ENCODE results near the gene GPR78.

The GPR78 gene

DNA sequence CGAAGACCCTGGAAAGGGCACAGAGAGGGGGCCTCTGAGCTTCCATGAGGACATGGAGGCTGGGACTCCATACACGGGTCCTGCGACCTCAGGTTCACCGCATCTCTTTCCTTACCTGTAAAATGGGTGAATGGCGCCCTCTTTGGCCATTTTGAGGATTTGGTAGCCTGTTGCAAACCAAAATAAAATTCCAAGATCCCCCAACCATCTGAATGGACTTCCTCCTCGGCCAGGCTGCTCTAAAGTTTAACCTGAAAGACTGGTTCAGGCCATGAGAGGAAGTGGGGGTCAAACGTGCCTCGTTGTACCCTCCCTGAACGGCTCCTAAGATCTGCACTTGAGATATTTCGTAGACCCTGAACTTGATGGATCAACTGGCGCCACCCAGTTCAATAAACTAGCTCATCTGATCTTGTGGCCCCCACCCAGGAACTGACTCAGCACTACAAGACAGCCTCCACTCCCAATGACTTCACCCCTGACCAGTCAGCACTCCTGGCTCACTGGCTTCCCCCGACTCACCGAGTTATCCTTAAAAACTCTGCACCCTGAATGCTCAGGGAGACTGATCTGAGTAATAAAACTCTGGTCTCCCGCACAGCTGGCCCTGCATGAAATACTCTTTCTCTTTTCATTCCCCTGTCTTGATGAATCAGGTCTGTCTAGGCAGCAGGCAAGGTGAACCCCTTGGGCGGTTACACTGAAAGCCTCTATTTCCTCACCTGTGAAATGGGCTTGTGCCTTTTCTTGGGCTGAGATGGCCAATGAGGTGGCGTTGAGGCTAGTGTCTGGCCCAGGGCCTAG lies 32.9 kb upstream of the GPR78 start:
- DNase-seq: no peak

DNA sequence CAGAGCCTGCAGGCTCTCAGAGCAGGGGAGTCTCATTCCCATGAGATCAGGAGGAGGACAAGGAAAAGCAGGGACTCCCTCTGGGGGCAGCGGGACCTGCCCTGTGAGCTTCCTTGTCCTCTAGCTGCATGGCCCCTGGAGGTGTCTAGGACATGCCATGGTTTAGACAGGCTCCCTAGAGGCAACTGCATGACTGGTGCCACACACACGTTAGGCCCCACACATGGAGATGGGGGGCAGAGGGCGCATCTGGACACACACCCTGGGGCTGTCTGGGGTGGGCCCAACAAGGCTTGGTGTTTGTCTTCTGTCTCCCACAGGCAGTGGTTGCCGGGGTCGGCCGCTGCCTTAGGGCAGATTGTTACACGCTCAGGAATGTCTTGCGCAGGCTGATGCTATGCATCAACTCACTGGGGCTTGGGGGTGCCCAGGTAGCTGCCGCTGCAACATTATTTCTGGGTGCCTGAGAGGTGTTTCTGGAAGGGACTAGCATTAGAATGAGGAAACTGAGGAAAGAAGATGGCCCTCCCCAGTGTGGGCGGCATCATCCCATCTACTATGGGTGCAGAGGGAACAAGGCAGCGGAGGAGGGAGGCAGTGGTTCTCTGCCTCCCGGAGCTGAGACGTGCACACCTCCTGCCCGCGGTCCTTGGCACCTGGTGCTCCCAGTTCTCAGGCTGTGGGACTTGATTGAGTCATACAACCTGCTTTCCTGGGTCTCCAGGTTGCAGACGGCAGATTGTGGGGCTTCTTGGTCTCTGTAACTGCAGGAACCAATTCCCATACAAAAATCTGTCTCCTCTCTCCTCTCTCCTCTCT lies 32.1 kb upstream of the GPR78 start:
- no peak for DNase-seq

DNA sequence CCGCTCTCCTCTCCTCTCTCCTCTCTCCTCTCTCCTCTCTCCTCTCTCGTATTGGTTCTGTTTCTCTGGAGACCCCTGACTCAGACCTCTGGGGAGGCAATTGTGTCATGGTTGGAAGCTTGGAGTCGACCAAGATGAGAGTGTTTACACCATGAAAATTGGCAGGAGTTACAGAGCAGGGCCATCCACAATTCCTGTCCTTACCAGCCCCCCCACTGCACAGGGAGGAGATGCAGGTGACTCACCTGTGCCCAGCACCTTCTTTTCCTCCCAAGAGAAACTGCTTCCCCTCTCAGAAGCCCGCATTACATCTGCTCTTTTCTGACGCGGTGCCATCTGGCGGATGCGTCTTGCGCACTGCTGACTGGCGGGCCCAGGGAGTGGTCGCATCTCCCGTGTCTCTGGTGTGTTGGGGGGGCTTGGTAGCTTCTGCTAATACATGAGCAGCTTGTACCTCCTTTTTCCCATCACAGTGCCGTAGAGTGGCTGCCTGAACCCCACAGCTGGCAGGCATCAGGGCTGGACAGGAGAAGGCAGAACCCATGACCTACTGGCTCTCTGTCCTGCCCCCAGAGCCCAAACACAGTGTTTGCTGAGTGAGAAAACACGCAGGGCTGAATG lies 31.4 kb upstream of the GPR78 start:
- DNase-seq: no peak

DNA sequence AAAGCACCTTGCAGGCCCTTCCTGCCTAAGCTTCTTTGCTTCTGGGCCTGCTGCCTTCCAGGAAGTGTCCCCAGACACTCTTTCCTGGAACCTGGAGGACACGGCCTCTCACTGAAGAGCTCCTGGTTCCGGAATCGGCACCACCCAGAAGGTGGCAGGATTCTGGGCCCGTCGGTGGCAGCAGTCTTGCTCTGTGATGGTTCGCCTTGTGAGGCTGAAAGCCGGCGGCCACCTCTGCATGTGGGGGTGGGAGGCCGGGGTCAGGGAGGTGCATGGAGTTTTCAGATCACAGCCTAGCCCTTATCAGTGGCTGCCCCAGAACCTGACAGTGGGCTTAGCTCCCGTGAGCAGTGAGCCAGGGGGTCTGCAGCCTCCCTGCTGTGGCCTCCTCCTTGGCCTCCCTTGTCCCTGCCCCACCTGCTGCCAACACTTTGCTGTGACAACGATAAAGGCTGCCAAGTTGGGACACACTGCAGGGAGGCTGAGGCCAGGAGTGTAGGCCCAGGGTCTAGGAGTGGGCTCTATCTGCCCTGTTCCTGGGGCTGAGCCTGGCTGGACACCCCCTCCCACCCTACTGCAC lies 30.8 kb upstream of the GPR78 start:
- no peak for DNase-seq

DNA sequence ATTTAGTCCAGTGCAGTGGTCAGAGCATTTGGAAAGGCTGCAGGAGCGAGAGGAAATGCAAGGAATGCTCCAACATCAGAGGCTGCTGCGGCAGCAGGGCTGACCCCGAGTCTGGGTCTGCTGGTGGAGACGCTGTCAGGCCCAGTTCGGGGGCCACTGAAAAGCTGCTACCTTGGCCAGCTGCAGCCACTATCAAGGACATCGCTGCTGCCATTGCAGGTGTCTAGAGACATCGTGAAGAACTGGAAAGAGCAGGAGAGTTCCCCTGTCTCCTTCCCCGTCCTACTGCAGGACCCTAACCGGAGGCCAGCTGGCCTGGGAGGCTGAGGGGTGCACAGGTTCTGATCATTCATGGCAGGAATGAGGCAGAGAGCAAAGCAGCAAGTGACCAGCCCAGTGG lies 29.5 kb upstream of the GPR78 start:
- DNase-seq: no peak

DNA sequence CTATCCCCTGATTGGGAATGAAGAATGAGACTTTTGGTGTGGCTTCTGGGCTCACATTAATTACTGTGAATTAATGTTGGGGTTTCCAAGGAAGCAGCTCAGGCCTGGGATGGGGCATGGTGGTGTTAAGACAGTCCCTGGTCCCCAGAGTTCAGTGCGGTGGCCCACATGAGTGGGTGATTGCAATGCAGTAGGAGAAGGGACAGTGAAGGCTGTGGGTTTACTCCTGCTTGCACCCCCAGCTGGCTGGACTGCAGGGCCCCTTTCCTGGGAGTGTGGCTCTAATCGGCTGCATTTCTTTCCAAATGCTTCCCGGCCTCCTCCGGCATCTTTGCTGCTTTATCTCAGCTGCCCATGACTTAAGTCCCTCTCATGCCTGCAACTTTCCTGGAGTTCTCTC lies 28.2 kb upstream of the GPR78 start:
- no peak for DNase-seq

DNA sequence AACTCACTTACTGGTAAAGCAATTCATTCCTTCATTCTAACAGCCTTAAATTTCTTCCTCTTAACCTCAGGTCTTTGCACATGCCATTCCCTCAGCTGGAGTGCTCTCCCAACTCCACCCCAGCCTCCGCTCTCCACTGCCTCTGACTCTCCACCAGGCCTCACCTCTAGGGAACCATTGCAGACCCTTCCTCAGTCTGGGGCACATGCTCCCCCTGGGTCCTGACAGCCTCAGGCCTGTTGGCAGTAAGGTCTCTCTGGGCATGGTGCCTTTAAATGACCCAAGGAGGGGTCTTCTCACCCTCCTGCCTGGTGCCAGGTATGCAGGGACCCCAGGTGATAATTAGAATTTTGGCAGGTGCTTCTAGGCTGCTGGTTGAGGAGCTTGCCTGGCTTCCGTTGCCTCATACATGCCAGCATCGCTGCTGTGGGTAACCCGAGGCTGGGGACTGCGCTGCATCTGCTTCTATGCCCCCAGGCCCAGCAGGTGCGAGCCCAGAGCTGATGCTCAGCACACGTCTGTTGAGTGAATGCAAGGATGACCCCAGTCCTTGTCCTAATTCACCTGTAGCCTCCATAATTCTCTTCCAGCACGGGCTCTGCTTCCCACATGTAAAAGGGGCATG lies 27.5 kb upstream of the GPR78 start:
- no peak for DNase-seq

DNA sequence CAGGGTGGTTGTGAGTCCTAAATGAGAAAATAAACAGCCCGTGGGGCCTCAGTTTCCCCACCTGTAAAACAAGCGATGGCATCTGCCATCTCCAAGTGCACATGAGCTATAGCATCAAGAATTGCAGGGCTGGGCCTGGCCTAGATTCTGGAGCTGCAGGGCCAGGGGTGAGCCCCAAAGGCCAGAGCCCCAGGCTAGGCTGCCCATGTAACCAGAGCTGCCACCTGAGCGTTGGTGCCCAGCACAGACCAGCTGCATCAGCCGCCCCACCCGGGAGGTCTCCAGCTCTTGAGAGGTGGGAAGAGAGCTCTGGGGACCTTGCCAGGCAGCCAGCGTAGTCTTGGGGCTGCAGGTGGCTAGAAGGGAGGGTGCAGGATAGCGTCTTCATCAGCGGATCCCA lies 27.0 kb upstream of the GPR78 start:
- no peak for DNase-seq

DNA sequence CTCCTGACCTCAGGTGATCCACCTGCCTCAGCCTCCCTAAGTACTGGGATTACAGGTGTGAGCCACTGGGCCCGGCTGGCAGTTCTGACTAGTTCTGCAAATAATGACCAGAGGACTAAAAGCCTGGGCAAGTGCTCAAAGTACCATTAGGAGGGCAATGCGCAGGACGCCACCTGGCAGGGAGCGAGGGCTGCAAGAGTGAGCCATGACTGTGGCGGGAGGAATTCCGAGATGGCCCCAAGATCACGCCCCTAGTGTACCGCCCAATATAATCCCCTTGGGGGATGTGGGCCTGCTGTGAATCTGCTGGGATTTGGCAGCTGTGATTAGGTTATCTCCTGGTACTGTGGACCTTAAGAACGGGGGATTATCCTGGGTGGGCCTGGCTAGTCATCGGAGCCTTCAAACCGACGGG lies 26.2 kb upstream of the GPR78 start:
- no peak for DNase-seq

DNA sequence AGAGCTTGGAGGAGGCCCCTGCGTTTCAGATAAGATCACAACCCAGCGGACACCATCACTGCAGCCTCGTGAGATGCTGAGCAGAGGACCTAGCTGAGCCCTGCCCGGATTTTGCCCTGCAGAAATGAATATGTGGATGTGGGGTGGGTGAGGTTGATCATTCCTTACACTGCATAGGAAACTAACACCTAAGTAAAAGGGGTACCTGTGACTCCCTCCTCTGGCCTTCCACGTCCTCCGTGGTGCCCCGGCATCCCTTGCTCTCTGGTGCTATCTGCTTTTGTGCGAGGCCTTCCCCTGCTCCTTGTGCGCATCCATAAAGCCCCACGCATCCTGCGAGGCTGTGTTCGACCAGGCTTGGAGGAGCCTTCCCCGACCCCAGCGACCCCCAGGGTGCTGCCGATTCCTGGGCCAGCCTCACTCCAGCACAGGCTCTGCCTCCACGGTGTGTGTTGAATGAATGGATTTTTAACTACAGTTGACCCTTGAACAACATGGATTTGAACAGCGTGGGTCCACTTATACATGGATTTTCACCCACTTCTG lies 25.6 kb upstream of the GPR78 start:
- no peak for DNase-seq

DNA sequence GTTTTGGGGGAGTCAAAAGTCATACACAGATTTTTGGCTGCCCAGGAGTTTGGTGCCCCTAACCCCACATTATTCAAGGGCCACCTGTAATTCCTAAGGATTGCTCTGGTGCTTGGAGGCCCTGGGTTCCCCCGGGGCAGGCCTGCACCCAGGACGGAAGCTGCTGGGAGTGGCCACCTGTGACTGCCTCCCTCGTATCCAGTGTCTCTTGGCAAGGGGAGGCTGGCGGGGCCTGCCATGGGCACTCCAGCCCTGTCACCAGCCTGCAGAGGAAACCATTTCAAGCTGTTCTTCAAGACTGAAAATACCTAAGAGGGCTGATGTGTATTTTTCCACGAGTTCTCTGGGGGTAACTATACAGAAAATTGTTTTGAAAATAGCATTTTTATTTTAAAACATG lies 24.5 kb upstream of the GPR78 start:
- no peak for DNase-seq

DNA sequence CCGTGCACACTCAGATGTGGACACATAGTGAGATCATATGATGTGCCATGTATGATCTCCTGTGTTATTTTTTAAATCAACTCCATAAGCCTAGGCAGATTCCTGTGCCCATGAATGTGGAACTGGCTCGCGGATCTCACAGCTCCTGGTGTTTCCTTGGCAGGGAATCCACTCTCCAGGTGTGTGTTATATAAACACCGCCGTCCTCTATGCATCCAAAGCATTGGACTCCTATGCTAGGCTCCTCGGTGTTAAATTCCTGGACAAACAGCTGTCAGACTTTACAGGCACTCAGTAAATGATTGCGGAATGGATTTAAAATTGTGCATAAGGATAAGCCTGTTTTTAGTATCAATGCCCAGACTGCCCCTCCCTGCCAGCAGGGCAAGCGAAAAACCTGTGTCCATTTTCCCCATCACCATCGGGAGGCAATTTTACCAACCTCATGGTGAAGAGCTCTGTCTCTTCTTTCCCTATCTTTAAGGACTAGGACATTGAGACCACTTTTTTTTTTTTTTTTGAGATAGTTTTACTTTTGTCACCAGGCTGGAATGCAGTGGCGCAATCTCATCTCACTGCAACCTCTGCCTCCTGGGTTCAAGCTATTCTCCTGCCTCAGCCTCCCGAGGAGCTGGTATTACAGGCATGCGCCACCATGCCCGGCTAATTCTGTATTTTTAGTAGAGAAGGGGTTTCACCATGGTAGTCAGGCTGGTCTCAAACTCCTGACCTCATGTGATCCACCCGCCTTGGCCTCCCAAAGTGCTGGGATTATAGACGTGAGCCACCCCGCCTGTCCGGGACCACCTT lies 23.6 kb upstream of the GPR78 start:
- DNase-seq: no peak

DNA sequence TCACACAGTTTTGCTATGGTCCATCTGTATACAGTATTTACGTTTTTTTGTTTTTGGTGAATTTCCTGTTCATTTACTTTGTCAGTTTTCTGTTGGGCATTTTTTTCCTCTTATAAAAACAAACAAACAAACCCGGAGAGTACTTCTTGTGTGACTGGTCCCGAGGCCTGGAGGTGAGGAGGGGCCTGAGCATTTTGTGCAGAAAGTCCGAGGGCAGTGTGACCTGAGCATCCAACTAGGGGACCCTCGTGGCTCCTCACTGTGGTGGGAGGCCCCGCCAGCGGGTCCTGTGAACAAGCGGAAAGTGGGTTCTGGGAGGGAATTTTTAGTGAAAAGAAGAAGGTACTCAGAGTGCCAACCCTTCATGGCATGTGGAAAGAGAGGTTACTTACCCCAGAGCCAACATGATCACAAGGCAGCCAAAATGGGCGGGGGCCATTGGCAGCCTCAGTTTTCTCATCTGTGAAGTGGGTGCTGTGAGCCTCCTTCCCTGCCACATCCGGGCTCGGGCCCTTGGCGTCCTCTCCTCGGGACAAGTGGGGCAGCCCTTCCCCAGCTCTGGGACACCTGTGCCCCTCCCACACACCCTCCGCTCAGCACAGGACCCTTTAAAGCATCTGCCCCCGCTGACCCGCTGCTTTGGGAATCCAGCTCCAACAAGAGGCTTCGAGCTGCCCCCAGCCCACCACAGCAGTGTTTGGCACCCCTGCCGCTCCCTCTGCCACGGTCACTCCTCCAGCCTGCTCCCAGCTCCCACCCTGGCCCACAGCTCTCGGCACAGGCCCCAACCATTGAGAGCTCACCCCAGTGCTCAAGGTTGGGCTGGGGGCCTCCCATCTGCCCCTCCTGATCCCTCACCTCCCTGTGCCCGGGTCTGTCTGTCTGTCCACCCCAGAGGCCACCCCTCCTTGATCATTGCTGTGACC lies 22.8 kb upstream of the GPR78 start:
- no peak for DNase-seq

DNA sequence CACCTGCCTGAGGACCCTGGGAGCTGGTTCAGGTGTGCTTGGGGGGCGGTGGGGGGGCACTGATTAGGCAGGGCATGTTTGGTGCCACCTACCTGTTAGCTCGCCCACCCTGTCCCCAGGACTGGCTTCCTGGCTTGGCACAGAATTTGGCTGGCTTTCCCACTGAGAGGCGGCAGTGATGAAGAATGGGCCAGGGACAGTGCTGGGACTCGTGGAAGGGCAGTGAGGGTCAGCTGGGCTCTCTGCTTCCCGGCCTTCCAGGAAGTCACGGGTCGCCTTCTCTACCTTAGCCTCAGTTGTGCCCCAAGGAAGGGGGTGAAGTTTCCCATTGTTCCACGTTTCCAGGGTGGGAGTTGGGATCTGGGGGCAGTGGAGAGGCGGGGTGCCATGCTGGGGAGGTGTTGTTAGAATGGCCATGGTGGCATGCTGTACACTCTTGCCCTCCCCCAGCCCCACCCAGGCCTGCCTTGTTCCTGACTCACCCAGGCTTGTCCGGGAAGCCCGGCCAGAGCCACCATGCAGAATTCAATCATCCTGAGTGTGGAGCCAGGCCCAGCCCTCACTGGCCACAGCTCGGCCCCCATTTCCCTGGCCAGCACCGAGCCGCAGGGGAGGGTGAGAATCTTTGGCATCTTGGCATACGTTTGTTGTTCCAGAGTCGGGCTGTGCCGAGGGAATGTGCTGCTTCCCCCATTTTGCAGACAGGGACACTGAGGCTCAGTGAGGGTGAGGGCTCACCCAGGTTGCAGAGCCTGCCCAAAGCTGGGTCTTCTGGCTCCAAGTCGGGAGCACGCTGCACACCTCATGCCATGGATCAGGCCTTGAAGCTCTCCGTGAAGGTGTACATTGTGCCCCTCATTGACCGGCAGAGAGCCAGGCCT lies 21.9 kb upstream of the GPR78 start:
- no peak for DNase-seq

DNA sequence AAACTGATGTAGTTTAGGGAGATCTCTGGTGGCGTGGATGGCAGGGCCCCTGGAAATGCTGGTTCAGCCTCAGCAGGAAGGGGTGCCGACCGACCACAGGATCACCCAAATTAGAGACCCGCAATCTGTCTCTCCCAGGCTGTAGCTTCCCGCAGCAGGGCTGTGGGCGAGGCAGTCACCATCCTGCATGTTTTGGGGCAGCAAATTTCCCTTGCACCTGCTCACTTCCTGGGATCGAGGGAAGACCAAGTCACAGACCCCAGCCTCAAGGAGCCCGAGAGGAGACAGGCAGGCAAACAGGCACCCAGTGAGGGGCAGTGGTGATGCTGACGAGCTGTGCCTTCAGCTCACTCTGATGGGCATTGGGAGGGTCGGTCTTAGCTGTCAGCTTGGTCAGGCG lies 21.2 kb upstream of the GPR78 start:
- DNase-seq: no peak

DNA sequence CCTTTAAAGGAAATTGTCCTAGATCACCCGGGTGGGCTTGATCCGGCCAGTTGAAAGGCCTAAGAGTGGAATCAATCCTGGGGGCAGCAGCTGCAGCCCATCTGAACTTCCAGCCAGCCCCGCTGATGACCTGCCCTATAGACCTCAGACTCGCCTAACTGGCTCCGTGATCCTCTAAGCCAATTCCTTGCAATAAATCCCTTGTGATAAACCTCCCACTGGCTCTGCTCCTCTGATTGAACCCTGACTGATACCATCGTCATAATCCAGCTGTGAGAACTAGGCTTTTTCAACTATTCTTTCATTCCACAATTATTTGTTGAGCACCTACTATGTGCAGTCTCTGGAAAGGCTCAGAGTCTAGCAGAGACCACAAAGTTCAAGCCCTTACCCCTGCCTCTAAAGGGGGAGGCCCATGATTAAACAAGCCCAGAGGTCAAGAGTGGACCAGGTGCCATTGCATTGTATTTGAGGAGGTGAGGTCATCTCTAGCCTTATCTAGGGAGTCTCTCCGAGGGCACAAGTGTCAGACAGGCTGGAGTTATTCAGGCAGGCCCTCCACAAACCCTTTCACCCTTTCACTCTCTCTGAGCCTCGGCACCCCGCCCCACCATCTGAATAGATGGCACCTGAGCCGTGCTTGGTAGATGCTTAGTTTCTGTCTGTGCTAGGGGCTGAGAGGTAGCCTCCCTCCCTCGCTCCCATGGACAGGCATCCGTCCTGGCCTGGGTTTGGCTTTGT lies 20.5 kb upstream of the GPR78 start:
- DNase-seq: no peak

DNA sequence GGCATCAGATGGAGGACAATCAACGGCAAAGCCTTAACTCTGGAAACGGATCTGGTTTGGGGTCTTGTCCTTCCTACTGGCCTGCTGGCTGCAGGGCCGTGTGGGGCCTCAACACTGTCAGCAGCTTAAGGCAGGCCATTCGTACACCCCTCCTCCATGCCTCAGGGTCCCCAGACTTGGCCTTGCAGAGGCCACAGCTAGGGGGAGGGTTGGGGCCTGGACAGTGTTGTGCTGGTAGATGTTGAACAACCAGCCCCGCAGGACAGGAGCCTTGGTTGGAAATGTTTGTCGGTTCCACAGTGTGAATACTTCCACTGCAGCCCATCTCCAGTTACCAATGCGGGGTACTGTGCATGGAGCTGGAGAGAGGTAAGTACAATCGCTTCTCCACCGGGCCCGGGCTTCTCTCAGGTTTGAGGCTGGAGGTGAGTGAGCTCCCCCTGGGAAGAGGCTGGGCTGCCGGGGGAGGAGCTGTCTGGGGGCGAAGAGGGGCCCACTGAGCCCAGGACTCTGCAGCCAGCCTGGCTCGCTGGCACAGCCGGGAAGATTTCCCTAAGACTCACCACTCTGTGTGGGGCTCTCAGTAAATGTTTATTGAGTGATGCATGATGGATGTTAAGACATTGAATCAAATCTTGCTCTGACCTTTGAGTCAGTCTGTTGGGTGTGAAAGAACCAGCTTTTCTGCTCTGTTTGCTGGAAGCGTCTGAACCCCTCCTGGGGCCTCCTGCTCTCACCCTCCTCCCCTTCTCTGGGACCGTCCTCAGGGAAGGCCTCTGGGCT lies 19.7 kb upstream of the GPR78 start:
- no peak for DNase-seq

DNA sequence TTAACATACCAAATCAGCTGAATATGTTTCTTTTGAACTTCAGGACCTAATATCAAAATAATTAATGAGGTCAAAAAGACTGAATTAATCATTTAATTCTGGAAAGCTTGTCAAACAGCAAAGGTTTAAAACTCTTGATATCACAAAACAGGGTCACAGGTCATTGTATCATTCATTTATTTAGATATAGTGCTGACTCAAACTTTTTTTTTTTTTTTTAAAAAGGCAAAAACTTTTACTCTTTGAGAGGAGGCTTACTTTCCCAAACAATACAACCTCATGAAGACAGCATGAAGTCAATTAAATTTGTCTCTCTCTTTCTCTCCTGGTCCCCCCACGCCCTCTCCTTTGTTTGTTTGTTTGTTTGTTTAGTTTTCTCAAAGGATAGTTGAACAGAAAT lies 15.6 kb upstream of the GPR78 start:
- DNase-seq: no peak
